Activated naive CD8-positive, alpha-beta T cell treated with anti-CD3 and anti-CD28 coated beads, Interleukin-2, amount 50 U/mL, for 24 hours (primary cell): ENCODE measurements around the gene C20orf141.
"Not testable (repeated sequence)": the region's sequence is repeated elsewhere in the genome, so short reads cannot be mapped to it uniquely, and the experiment has no call there.

ENCODE experiments used
- ATAC-seq: fragments of 150-1000 bp; cut with Tn5 transposase; one replicate; pipeline ENCODE4 v1.10.0; 2021
- DNase-seq: peaks from one replicate; pipeline ENCODE4 v3.0.0; 2021
- H3K27ac Mint-ChIP-seq: one replicate; pipeline ENCODE4 v1.8.0; 2021; ENCODE audit warnings: mild to moderate bottlenecking, mixed read lengths
- H3K27me3 Mint-ChIP-seq: one replicate; pipeline ENCODE4 v1.8.0; 2021; ENCODE audit warnings: mixed read lengths
- H3K36me3 Mint-ChIP-seq: one replicate; pipeline ENCODE4 v1.8.0; 2021; ENCODE audit warnings: low read depth, mixed read lengths
- H3K4me1 Mint-ChIP-seq: one replicate; pipeline ENCODE4 v1.8.0; 2021; ENCODE audit warnings: mixed read lengths
- H3K4me3 Mint-ChIP-seq: one replicate; pipeline ENCODE4 v1.8.0; 2021; ENCODE audit warnings: mild to moderate bottlenecking, moderate library complexity, mixed read lengths
- H3K9me3 Mint-ChIP-seq: one replicate; pipeline ENCODE4 v1.8.0; 2021; ENCODE audit warnings: mixed read lengths

C20orf141 gene

GRCh38 chr20:2814587-2815051, at the start of gene C20orf141:
Gene C20orf141, plus strand, starts transcription at chr20:2814987. Its CDS starts 198 bp downstream, at chr20:2815185.
- Mint-ChIP-seq H3K27me3 (peaks cover 30% of the 10 kb centered on the region), H3K36me3 (no peaks in the 10 kb centered on the region), H3K27ac (no peak within 1 kb of the TSS), H3K4me3 (no peak within 1 kb of the TSS), H3K4me1 (peaks cover 2% of the 10 kb centered on the region), H3K9me3 (peaks cover 11% of the 10 kb centered on the region)
- ATAC-seq (no peak), DNase-seq (no peak)

GRCh38 chr20:2767768-2768631, 46.8 kb upstream of the C20orf141 start:
- Mint-ChIP-seq H3K27ac (no peak overlapping the region), H3K4me3 (no peak overlapping the region), H3K27me3 (peaks cover 14% of the 10 kb centered on the region), H3K4me1 (no peaks in the 10 kb centered on the region), H3K9me3 (no peaks in the 10 kb centered on the region), H3K36me3 (no peaks in the 10 kb centered on the region)
- DNase-seq (no peak), ATAC-seq (no peak)

DNA sequence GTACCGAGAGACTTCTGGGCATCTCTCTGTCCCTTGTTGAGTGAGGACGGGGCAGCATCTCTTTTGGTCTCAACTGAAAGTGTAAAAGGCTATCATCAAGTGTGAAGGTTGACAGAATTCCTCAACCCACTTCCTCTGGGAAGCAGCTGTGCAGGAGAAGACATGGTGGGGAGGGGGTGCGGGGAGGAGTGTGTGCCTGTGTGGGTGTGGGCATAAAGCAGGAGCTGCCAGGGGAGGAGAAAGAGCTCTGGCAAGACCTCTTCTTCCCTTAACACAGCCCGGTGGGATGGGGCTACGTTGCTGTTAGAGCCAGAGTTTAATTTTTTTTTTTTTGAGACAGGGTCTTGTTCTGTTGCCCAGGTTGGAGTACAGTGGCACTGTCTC, 46.2 kb upstream of the C20orf141 start:
- Mint-ChIP-seq H3K27me3 (peaks cover 14% of the 10 kb centered on the region), H3K4me3 (no peak overlapping the region), H3K27ac (no peak overlapping the region), H3K9me3 (no peaks in the 10 kb centered on the region), H3K36me3 (no peaks in the 10 kb centered on the region), H3K4me1 (no peaks in the 10 kb centered on the region)
- ATAC-seq (no peak), DNase-seq (no peak)

DNA sequence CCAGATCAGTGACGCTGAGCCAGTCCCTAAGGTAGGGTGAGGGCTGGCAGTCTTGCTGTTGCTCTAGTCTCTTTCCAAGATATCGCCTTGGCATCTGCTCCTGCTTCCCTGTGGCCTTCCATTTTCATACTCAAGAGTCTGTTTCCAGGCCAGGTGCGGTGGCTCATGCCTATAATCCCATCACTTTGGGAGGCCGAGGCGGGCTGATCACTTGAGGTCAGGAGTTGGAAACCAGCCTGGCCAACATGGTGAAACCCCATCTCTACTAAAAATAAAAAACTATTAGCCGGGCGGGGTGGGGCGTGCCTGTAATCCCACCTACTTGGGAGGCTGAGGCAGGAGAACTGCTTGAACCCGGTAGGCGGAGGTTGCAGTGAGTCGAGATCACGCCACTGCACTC, 44.7 kb upstream of the C20orf141 start:
- not testable (repeated sequence) for H3K36me3 Mint-ChIP-seq, ATAC-seq, H3K4me1 Mint-ChIP-seq, H3K9me3 Mint-ChIP-seq, H3K27ac Mint-ChIP-seq, H3K4me3 Mint-ChIP-seq, DNase-seq
- H3K27me3 Mint-ChIP-seq = peaks cover 14% of the 10 kb centered on the region

DNA sequence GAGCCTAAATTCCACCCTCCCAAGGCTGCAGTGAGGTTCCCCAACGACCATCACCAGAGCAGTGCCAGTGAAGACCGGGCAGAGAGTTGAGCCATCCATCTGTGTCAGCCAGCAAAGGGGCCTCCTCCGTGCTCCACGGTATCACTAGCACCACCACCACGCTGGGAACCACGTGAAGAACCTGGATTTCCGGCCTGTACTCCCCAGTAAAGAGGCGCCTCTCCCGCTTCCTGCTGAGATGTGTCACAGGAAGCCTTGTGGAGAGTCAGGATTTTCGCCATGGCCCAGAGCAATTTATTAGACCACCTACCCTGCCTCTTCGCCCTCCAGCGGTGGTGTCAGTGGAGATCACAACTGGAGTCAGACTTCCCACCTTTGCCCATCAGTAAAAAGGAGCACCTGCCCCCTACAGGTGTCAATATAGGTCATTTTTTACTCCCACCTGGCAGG, 43.1 kb upstream of the C20orf141 start:
- Mint-ChIP-seq H3K27me3 (peaks cover 14% of the 10 kb centered on the region), H3K27ac (no peak overlapping the region), H3K4me3 (no peak overlapping the region), H3K9me3 (no peaks in the 10 kb centered on the region), H3K36me3 (no peaks in the 10 kb centered on the region), H3K4me1 (no peaks in the 10 kb centered on the region)
- ATAC-seq = no peak
- no peak for DNase-seq

DNA sequence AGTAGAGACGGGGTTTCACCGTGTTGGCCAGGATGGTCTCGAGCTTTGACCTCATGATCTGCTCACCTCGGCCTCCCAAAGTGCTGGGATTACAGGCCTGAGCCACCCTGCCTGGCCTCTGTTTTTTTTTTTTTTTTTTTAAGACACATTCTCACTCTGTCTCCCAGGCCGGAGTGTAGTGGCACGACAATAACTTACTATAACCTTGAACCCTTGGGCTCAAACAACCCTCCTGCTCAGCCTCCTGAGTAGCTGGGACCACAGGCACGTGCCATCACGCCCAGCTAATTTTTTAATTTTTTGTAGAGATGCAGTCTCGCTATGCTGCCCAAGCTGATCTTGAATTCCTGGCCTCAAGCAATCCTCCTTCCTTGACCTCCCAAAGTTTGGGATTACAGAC, 41.0 kb upstream of the C20orf141 start:
- ATAC-seq (no peak), DNase-seq (no peak)
- no peaks in the 10 kb centered on the region for H3K36me3 Mint-ChIP-seq
- H3K27me3 Mint-ChIP-seq = peaks cover 5% of the 10 kb centered on the region
- no peak overlapping the region for H3K4me3 Mint-ChIP-seq
- no peaks in the 10 kb centered on the region for H3K9me3 Mint-ChIP-seq
- H3K4me1 Mint-ChIP-seq = no peaks in the 10 kb centered on the region
- H3K27ac Mint-ChIP-seq = no peak overlapping the region

- DNase-seq (no peak), ATAC-seq (no peak)
- Mint-ChIP-seq H3K9me3 (no peaks in the 10 kb centered on the region), H3K36me3 (no peaks in the 10 kb centered on the region), H3K4me1 (no peaks in the 10 kb centered on the region), H3K27ac (no peak overlapping the region), H3K27me3 (peaks cover 2% of the 10 kb centered on the region), H3K4me3 (no peak overlapping the region)
Observed at GRCh38 chr20:2775139-2775538, 39.6 kb upstream of the C20orf141 start.

DNA sequence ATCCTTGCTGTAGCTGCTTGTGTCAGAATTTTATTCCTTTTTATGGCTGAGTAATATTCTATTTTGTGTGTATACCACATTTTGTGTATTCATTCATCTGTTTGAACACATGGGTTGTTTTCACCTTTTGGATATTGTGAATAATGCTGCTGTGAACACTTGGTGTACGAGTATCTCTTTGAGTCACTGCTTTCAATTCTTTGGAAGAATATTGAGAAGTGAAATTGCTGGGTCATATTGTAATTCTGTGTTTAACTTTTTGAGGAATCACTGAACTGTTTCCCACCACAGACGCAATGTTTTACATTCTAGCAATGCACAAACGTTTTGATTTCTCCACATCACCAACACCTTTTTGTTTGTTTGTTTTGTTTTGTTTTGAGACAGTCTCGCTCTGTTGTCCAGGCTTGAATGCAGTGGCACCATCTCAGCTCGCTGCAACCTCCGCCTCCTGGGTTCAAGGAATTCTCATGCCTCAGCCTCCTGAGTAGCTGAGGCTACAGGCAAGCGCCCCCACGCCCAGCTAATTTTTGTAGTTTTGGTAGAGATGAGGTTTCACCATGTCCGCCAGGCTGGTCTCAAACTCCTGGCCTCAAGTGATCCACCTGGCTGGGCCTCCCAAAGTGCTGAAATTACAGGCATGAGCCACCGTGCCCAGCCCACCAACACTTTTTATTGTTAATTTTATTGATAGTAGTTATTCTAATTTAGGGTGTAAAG, 36.0 kb upstream of the C20orf141 start:
- Mint-ChIP-seq H3K9me3 (no peaks in the 10 kb centered on the region), H3K4me1 (no peaks in the 10 kb centered on the region), H3K27ac (no peak overlapping the region), H3K36me3 (no peaks in the 10 kb centered on the region), H3K4me3 (no peak overlapping the region), H3K27me3 (peaks cover 4% of the 10 kb centered on the region)
- DNase-seq (no peak), ATAC-seq (no peak)

GRCh38 chr20:2780948-2781347, 33.8 kb upstream of the C20orf141 start:
- Mint-ChIP-seq H3K4me1 (no peaks in the 10 kb centered on the region), H3K27me3 (peaks cover 4% of the 10 kb centered on the region), H3K36me3 (no peaks in the 10 kb centered on the region), H3K9me3 (no peaks in the 10 kb centered on the region), H3K4me3 (no peak overlapping the region), H3K27ac (no peak overlapping the region)
- ATAC-seq = no peak
- DNase-seq = no peak

DNA sequence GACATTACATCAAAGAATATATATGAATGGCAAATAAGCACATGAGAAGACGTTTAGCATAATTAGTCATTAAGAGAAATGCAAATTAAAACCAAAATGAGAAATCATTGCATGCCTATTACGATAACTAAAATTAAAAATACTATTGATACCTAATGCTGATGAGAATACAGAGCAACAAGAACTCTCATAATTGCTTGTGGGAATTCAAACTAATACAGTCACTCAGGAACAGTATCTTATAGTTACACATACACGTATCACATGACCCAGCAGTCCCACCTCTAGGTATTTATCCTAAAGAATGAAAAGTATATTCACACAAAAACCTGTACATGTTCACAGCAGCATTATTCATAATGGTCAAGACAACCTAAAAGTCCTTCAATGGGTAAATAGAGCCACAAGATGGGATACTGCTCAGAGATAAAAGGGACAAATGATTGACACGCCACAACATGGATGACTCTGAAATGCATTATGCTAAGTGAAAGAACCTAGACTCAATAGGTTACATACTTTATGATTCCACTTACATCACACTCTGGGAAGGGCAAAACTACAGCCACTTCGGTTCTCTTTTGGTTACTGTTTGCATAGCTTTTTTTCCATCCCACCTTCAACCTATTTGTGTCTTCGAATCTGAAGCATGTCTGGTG, 30.8 kb upstream of the C20orf141 start:
- ATAC-seq = no peak
- H3K4me3 Mint-ChIP-seq = no peak overlapping the region
- peaks cover 4% of the 10 kb centered on the region for H3K27me3 Mint-ChIP-seq
- H3K4me1 Mint-ChIP-seq = no peaks in the 10 kb centered on the region
- H3K27ac Mint-ChIP-seq = no peak overlapping the region
- no peaks in the 10 kb centered on the region for H3K9me3 Mint-ChIP-seq
- no peaks in the 10 kb centered on the region for H3K36me3 Mint-ChIP-seq
- DNase-seq = no peak

GRCh38 chr20:2793471-2793870, 21.3 kb upstream of the C20orf141 start:
- H3K27me3 Mint-ChIP-seq = peaks cover 19% of the 10 kb centered on the region
- no peak for DNase-seq
- H3K4me1 Mint-ChIP-seq = no peaks in the 10 kb centered on the region
- no peaks in the 10 kb centered on the region for H3K9me3 Mint-ChIP-seq
- no peak overlapping the region for H3K4me3 Mint-ChIP-seq
- no peaks in the 10 kb centered on the region for H3K36me3 Mint-ChIP-seq
- ATAC-seq = no peak
- H3K27ac Mint-ChIP-seq = peak overlapping the region; percentile 24

DNA sequence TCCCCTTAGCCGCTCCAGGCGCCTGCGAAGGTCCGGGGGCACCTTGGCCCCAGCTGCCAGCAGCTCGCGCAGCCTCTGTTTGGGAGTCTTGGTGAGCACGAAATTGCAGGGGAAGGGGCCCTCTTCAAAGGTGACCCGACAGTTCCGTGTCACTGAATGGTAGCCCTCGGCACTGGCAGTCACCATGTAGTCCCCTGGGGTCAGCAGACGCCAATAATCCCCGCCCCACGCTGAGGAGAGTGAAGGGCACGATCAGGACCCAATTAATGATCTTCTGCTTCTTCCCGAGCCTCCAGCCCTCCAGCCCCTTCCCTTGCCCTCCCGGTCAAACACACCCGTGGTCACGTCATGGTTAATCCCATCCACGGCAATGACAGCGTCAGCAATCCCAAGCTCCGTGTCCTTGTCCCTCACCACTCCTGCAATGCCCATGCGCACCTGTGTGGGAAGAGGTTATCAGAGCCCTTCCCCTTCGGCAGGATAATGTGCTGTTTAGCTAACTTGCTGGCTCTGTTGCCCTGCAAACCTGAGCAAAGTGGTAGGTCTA, 20.5 kb upstream of the C20orf141 start:
- DNase-seq (no peak), ATAC-seq (no peak)
- Mint-ChIP-seq H3K4me3 (no peak overlapping the region), H3K4me1 (peaks cover 6% of the 10 kb centered on the region), H3K27ac (no peak overlapping the region), H3K9me3 (no peaks in the 10 kb centered on the region), H3K36me3 (no peaks in the 10 kb centered on the region), H3K27me3 (peaks cover 26% of the 10 kb centered on the region)

- Mint-ChIP-seq H3K4me3 (no peak overlapping the region), H3K9me3 (no peaks in the 10 kb centered on the region), H3K4me1 (peaks cover 13% of the 10 kb centered on the region), H3K27me3 (peaks cover 33% of the 10 kb centered on the region), H3K36me3 (no peaks in the 10 kb centered on the region), H3K27ac (no peak overlapping the region)
- no peak for ATAC-seq
- no peak for DNase-seq
Observed at GRCh38 chr20:2794866-2795447, 19.8 kb upstream of the C20orf141 start.

DNA sequence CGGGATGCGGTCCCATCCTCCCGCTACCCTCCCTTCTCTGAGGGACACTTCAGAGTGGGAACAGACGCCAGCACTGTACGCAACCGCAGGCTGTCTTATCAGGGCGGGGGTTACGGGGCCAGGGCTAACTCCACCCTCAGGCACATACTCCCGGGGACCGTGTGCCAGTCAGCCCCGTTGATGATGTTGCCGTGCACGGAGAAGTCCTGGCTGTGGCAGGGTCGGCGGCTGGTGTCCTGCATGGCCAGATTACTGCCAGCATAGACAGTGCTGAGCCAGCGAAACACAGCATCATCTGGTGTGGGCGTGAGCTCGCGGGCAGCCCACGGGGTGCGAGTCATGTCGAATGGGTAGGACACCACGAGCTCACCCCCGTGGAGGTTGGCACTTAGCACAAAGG, 19.3 kb upstream of the C20orf141 start:
- Mint-ChIP-seq H3K36me3 (no peaks in the 10 kb centered on the region), H3K4me1 (peaks cover 16% of the 10 kb centered on the region), H3K27ac (no peak overlapping the region), H3K4me3 (no peak overlapping the region), H3K27me3 (peaks cover 34% of the 10 kb centered on the region), H3K9me3 (no peaks in the 10 kb centered on the region)
- no peak for DNase-seq
- no peak for ATAC-seq
